HepG2 (cell line): ENCODE results near the gene CMIP. TPM values are rescaled to one million over a fixed set of nuclear protein-coding genes. Genes with fewer than 3 reads are reported as not detected.
A peak's percentile ranks its signal among the peaks of the same experiment; 100 is the strongest.

ENCODE experiments used
- ATAC-seq: fragments of 200-7000 bp; cut with Tn5 transposase; 3 replicates; pipeline ENCODE4 v1.9.1; 2020; ENCODE audit warnings: mild to moderate bottlenecking, moderate library complexity
- BruUV-seq: library from RNA; stranded (reverse); fragments of 400-500 nt; replicated peaks from 2 replicates; lab custom pipeline; 2021; lab: Mats Ljungman, UMichigan
- CTCF ChIA-PET: fragments of 300-600 bp; formaldehyde crosslinking; extraction: SDS; loops from one replicate; lab custom pipeline; 2021; ENCODE audit warnings: low total read pairs, inconsistent platforms, low intra/inter-chr PET ratio; lab: Yijun Ruan, JAX
- POLR2A ChIA-PET: fragments of 350-600 bp; sonication (Branson Sonifier 250); formaldehyde crosslinking; loops from one replicate; lab custom pipeline; 2020; ENCODE audit warnings: antibody characterized with exemption, inconsistent platforms; lab: Yijun Ruan, JAX
- DNase-seq: peaks from one replicate; pipeline ENCODE4 v3.0.0-alpha.2; 2015; ENCODE audit warnings: low spot score
- FAIRE-seq: peaks from 3 replicates; lab custom pipeline; 2011; peaks lifted over from hg19 to GRCh38; lab: Jason Lieb, UNC
- H2AFZ ChIP-seq: one replicate; pipeline ENCODE4 v1.6.1; 2011; ENCODE audit warnings: low read length, inconsistent platforms
- H3K27ac ChIP-seq: fragments of 300-600 bp; 3 replicates; pipeline ENCODE4 v1.8.0; 2011; ENCODE audit warnings: mixed run types, mild to moderate bottlenecking, mixed read lengths, low read length, inconsistent platforms; ENCODE audit not compliant: insufficient read depth; ENCODE audit errors: extremely low read length
- H3K27me3 ChIP-seq, 2 experiments: fragments of 200-600 bp in 1 of 2; 2 replicates in 1 of 2; 3 replicates in 1 of 2; pipeline versions ENCODE4 v1.6.0 to v1.8.0; 2011; ENCODE audit warnings: low read length in 2 of 2, mild to moderate bottlenecking in 2 of 2, moderate library complexity in 2 of 2, inconsistent platforms in 1 of 2; ENCODE audit not compliant: insufficient read depth in 2 of 2, control insufficient read depth in 1 of 2
- H3K36me3 ChIP-seq, 2 experiments: fragments of 200-600 bp in 1 of 2; replicated peaks in 1 of 2; 2 replicates in 1 of 2; 3 replicates in 1 of 2; pipeline versions ENCODE4 v1.5.1 to v1.8.0; 2011; ENCODE audit warnings: low read length in 2 of 2, inconsistent platforms in 1 of 2; ENCODE audit not compliant: insufficient read depth in 2 of 2, control insufficient read depth in 1 of 2
- H3K4me1 ChIP-seq: 2 replicates; pipeline ENCODE4 v1.5.1; 2012; ENCODE audit warnings: low read length, inconsistent platforms; ENCODE audit not compliant: insufficient read depth
- H3K4me2 ChIP-seq: 2 replicates; pipeline ENCODE4 v1.6.0; 2011; ENCODE audit warnings: low read depth, low read length, inconsistent platforms
- H3K4me3 ChIP-seq, 3 experiments: fragments of 200-600 bp in 1 of 3; sonication (generic), shearing (Covaris generic) in 1 of 3; replicated peaks in 1 of 3; 2 replicates each; pipeline ENCODE4 v1.5.1; 2011 to 2016; ENCODE audit warnings: low read length in 3 of 3, inconsistent platforms in 2 of 3, low read depth in 2 of 3, mild to moderate bottlenecking in 2 of 3, control low read depth in 1 of 3, mixed read lengths in 1 of 3; ENCODE audit not compliant: insufficient read depth in 1 of 3
- H3K79me2 ChIP-seq: one replicate; pipeline ENCODE4 v1.6.1; 2011; ENCODE audit warnings: low read length, inconsistent platforms; ENCODE audit not compliant: insufficient read depth
- H3K9ac ChIP-seq: 2 replicates; pipeline ENCODE4 v1.6.0; 2011; ENCODE audit warnings: mild to moderate bottlenecking, low read depth, low read length, inconsistent platforms; ENCODE audit not compliant: insufficient read depth
- H3K9me3 ChIP-seq: 2 replicates; pipeline ENCODE4 v1.5.1; 2012; ENCODE audit warnings: mild to moderate bottlenecking, low read length
- H4K20me1 ChIP-seq: 2 replicates; pipeline ENCODE4 v1.6.0; 2011; ENCODE audit warnings: inconsistent platforms, mild to moderate bottlenecking, low read length, moderate library complexity; ENCODE audit not compliant: insufficient read depth
- MAZ ChIP-seq, 2 experiments: sonication (generic) in 1 of 2; formaldehyde crosslinking in 1 of 2; IDR thresholded peaks; 2 replicates each; pipeline versions ENCODE4 v1.5.0 to v1.6.1; 2012 to 2020; ENCODE audit warnings: low read depth in 2 of 2, mild to moderate bottlenecking in 2 of 2, borderline replicate concordance in 1 of 2, improper control_type of control experiment in 1 of 2, low read length in 1 of 2, missing genetic modification reagents in 1 of 2, moderate library complexity in 1 of 2
- NFATC3 ChIP-seq: sonication (generic); formaldehyde crosslinking; IDR thresholded peaks from 2 replicates; pipeline ENCODE4 v1.5.1; 2020; ENCODE audit warnings: mild to moderate bottlenecking, missing genetic modification reagents
- PAX8 ChIP-seq: sonication (generic); formaldehyde crosslinking; IDR thresholded peaks from 2 replicates; pipeline ENCODE4 v1.8.0; 2022; ENCODE audit warnings: mild to moderate bottlenecking, missing genetic modification reagents, borderline replicate concordance
- RAD21 ChIP-seq: fragments of 450-650 bp; formaldehyde crosslinking; IDR thresholded peaks from 2 replicates; pipeline ENCODE4 v1.5.0; 2020; ENCODE audit warnings: mild to moderate bottlenecking
- THYN1 ChIP-seq: sonication (generic); formaldehyde crosslinking; IDR thresholded peaks from 2 replicates; pipeline ENCODE4 v1.8.1; 2023; ENCODE audit warnings: low read depth, mild to moderate bottlenecking, moderate library complexity, missing genetic modification reagents, borderline replicate concordance
- ZNF564 ChIP-seq: sonication (generic); formaldehyde crosslinking; IDR thresholded peaks from 2 replicates; pipeline ENCODE4 v1.8.1; 2023; ENCODE audit warnings: mild to moderate bottlenecking, missing genetic modification reagents
- ZNF652 ChIP-seq: IDR thresholded peaks from 2 replicates; pipeline ENCODE4 v1.6.1; 2016; ENCODE audit warnings: low read depth, borderline replicate concordance
- WGBS: methylation state at CpG from one replicate; pipeline ENCODE4 v1.1.6; 2017; ENCODE audit warnings: low lambda C conversion rate; 5-methylcytosine and 5-hydroxymethylcytosine counted together
- in situ Hi-C: cut with HindIII; loops from 2 replicates; pipeline ENCODE4 v1.10.0; 2017; ENCODE audit warnings: low pct_unique_long_range_greater_than_20kb; ENCODE audit not compliant: extremely low pct_ligation_motif_present
- intact Hi-C: fragments of 100-400 bp; cut with micrococcal nuclease; formaldehyde crosslinking; loops from one replicate; pipeline ENCODE4 v1.10.0; 2022; ENCODE audit not compliant: unreplicated experiment
- polyA plus RNA-seq, 8 experiments: library from polyadenylated mRNA; depleted of rRNA in 3 of 8; stranded (reverse) in 7 of 8; unstranded in 1 of 8; fragments of >200 nt; fragmentation: Illumina TruSeq in 4 of 8; extraction: Trizol in 4 of 8; gene quantifications; 2 replicates each; pipeline versions ENCODE4 v1.2.1 to v1.2.3, GENCODE V29; 2011 to 2016; ENCODE audit warnings: low read depth in 4 of 8, missing spikeins in 1 of 8, mixed read lengths in 1 of 8; ENCODE audit not compliant: insufficient read depth in 1 of 8
- total RNA-seq, 5 experiments: library from RNA; depleted of rRNA; stranded (reverse); fragments of >200 nt; fragmentation: Illumina TruSeq; extraction: Trizol; gene quantifications; 2 replicates each; pipeline ENCODE4 v1.2.3, GENCODE V29; 2016; ENCODE audit warnings: low read depth in 1 of 5
- TF ChIP-seq, protein P1 (sequence below): sonication (generic); formaldehyde crosslinking; IDR thresholded peaks from 2 replicates; pipeline ENCODE4 v1.4.0; 2020; ENCODE audit warnings: missing genetic modification reagents, borderline replicate concordance
- TF ChIP-seq, protein P2 (sequence below): sonication (generic); formaldehyde crosslinking; IDR thresholded peaks from 2 replicates; pipeline ENCODE4 v1.9.0; 2022; ENCODE audit warnings: missing genetic modification reagents, mild to moderate bottlenecking, borderline replicate concordance
- TF ChIP-seq, protein P3 (sequence below): sonication (generic); formaldehyde crosslinking; conservative IDR thresholded peaks from 2 replicates; pipeline ENCODE4 v1.4.0; 2020; ENCODE audit warnings: missing genetic modification reagents
- TF ChIP-seq, protein P4 (sequence below): sonication (generic); formaldehyde crosslinking; IDR thresholded peaks from 2 replicates; pipeline ENCODE4 v1.5.1; 2020; ENCODE audit warnings: missing genetic modification reagents, mild to moderate bottlenecking, borderline replicate concordance

CMIP gene
- total and polyA plus RNA-seq, 2 of the 13 experiments (the other 11 are each of a cell fraction or from before 2014, with no cell fraction given), result 10.9 to 18.1 TPM

- Histone ChIP-seq H3K27me3 (no peaks in the 10 kb centered on the region), H3K79me2 (no peaks in the 10 kb centered on the region), H3K9ac (no peak overlapping the region), H3K4me1 (no peaks in the 10 kb centered on the region), H4K20me1 (peaks cover 2% of the 10 kb centered on the region; the same call in 1 of the 2 replicates), H2AFZ (no peak overlapping the region), H3K4me2 (no peak overlapping the region), H3K36me3 (peaks cover 71 to 96% of the 10 kb centered on the region in 2 experiments), H3K4me3 (no peak overlapping the region), H3K9me3 (no peaks in the 10 kb centered on the region), H3K27ac (no peak overlapping the region)
- CTCF ChIA-PET, result interaction anchor here (0.7 to 1.0 kb wide), 3 partner anchors 291 to 331 kb away, joined by 3 to 7 read pairs (median 5); no protein-coding TSS in a partner anchor
- POLR2A ChIA-PET, result no interaction called here
- no TSS peak for BruUV-seq
- in situ Hi-C loops (no loop called here), intact Hi-C loops (loop anchor here (1.0 kb wide), 2 partner anchors 74 to 294 kb away; no protein-coding TSS in a partner anchor)
- peak; percentile 45 for DNase-seq
- peak; percentile 86 for FAIRE-seq
- ATAC-seq, result peak; percentile 68
- 91% methylated on average over 15 of the region's 16 CpGs for WGBS
- peak; percentile 72 for TF ChIP-seq RAD21
- TF ChIP-seq, protein P1, sequence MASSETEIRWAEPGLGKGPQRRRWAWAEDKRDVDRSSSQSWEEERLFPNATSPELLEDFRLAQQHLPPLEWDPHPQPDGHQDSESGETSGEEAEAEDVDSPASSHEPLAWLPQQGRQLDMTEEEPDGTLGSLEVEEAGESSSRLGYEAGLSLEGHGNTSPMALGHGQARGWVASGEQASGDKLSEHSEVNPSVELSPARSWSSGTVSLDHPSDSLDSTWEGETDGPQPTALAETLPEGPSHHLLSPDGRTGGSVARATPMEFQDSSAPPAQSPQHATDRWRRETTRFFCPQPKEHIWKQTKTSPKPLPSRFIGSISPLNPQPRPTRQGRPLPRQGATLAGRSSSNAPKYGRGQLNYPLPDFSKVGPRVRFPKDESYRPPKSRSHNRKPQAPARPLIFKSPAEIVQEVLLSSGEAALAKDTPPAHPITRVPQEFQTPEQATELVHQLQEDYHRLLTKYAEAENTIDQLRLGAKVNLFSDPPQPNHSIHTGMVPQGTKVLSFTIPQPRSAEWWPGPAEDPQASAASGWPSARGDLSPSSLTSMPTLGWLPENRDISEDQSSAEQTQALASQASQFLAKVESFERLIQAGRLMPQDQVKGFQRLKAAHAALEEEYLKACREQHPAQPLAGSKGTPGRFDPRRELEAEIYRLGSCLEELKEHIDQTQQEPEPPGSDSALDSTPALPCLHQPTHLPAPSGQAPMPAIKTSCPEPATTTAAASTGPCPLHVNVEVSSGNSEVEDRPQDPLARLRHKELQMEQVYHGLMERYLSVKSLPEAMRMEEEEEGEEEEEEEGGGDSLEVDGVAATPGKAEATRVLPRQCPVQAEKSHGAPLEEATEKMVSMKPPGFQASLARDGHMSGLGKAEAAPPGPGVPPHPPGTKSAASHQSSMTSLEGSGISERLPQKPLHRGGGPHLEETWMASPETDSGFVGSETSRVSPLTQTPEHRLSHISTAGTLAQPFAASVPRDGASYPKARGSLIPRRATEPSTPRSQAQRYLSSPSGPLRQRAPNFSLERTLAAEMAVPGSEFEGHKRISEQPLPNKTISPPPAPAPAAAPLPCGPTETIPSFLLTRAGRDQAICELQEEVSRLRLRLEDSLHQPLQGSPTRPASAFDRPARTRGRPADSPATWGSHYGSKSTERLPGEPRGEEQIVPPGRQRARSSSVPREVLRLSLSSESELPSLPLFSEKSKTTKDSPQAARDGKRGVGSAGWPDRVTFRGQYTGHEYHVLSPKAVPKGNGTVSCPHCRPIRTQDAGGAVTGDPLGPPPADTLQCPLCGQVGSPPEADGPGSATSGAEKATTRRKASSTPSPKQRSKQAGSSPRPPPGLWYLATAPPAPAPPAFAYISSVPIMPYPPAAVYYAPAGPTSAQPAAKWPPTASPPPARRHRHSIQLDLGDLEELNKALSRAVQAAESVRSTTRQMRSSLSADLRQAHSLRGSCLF (CRISPR knock-in tag), result no peak
- TF ChIP-seq ZNF564 (CRISPR knock-in tag), result no peak
- TF ChIP-seq, protein P2, sequence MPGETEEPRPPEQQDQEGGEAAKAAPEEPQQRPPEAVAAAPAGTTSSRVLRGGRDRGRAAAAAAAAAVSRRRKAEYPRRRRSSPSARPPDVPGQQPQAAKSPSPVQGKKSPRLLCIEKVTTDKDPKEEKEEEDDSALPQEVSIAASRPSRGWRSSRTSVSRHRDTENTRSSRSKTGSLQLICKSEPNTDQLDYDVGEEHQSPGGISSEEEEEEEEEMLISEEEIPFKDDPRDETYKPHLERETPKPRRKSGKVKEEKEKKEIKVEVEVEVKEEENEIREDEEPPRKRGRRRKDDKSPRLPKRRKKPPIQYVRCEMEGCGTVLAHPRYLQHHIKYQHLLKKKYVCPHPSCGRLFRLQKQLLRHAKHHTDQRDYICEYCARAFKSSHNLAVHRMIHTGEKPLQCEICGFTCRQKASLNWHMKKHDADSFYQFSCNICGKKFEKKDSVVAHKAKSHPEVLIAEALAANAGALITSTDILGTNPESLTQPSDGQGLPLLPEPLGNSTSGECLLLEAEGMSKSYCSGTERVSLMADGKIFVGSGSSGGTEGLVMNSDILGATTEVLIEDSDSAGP (CRISPR knock-in tag), result peak; percentile 14; the same call in 1 of the 2 replicates
- no peak for TF ChIP-seq THYN1 (CRISPR knock-in tag)
- no peak for TF ChIP-seq PAX8 (CRISPR knock-in tag)
- TF ChIP-seq, protein P3, sequence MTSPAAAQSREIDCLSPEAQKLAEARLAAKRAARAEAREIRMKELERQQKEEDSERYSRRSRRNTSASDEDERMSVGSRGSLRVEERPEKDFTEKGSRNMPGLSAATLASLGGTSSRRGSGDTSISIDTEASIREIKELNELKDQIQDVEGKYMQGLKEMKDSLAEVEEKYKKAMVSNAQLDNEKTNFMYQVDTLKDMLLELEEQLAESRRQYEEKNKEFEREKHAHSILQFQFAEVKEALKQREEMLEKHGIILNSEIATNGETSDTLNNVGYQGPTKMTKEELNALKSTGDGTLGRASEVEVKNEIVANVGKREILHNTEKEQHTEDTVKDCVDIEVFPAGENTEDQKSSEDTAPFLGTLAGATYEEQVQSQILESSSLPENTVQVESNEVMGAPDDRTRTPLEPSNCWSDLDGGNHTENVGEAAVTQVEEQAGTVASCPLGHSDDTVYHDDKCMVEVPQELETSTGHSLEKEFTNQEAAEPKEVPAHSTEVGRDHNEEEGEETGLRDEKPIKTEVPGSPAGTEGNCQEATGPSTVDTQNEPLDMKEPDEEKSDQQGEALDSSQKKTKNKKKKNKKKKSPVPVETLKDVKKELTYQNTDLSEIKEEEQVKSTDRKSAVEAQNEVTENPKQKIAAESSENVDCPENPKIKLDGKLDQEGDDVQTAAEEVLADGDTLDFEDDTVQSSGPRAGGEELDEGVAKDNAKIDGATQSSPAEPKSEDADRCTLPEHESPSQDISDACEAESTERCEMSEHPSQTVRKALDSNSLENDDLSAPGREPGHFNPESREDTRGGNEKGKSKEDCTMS (CRISPR knock-in tag), result no peak
- no peak for TF ChIP-seq NFATC3 (CRISPR knock-in tag)
- TF ChIP-seq MAZ (IDR thresholded peaks at IDR 0.05; ENCODE audit: borderline replicate concordance, low read depth, low read length), result no peak
- no peak for TF ChIP-seq MAZ (CRISPR knock-in tag; IDR thresholded peaks at IDR 0.05; ENCODE audit: low read depth)
- TF ChIP-seq ZNF652, result no peak
- TF ChIP-seq, protein P4, sequence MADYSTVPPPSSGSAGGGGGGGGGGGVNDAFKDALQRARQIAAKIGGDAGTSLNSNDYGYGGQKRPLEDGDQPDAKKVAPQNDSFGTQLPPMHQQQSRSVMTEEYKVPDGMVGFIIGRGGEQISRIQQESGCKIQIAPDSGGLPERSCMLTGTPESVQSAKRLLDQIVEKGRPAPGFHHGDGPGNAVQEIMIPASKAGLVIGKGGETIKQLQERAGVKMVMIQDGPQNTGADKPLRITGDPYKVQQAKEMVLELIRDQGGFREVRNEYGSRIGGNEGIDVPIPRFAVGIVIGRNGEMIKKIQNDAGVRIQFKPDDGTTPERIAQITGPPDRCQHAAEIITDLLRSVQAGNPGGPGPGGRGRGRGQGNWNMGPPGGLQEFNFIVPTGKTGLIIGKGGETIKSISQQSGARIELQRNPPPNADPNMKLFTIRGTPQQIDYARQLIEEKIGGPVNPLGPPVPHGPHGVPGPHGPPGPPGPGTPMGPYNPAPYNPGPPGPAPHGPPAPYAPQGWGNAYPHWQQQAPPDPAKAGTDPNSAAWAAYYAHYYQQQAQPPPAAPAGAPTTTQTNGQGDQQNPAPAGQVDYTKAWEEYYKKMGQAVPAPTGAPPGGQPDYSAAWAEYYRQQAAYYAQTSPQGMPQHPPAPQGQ, result no peak
Observed at GRCh38 chr16:81696961-81697615, 252.5 kb downstream of the CMIP start.
